GM12891 (cell line): Measurements from ENCODE around the gene OVOL1.

Experiments
- DNase-seq: peaks from one replicate; pipeline ENCODE4 v3.0.0; 2011; ENCODE audit warnings: low spot score; ENCODE audit not compliant: insufficient read length
- FAIRE-seq: peaks from 2 replicates; lab custom pipeline; 2011; peaks lifted over from hg19 to GRCh38; lab: Jason Lieb, UNC
- PAX5 ChIP-seq: IDR thresholded peaks from 2 replicates; pipeline ENCODE4 v1.6.1; 2011; ENCODE audit warnings: low read length, moderate library complexity, mild to moderate bottlenecking; ENCODE audit not compliant: insufficient read depth, severe bottlenecking
- POLR2A ChIP-seq: IDR thresholded peaks from 2 replicates; pipeline ENCODE4 v1.6.1; 2011; ENCODE audit warnings: low read depth, low read length, control low read depth
- POLR2AphosphoS5 ChIP-seq: IDR thresholded peaks from 2 replicates; pipeline ENCODE4 v1.6.1; 2011; ENCODE audit warnings: low read depth, low read length, control low read depth
- POU2F2 ChIP-seq: IDR thresholded peaks from 2 replicates; pipeline ENCODE4 v1.6.1; 2011; ENCODE audit warnings: low read depth, mild to moderate bottlenecking, control low read depth, low read length, moderate library complexity
- SPI1 ChIP-seq: IDR thresholded peaks from 2 replicates; pipeline ENCODE4 v1.6.1; 2011; ENCODE audit warnings: low read depth, low read length, control low read depth
- TAF1 ChIP-seq: IDR thresholded peaks from 2 replicates; pipeline ENCODE4 v1.6.1; 2011; ENCODE audit warnings: low read depth, low read length, control low read depth

The OVOL1 gene

DNA sequence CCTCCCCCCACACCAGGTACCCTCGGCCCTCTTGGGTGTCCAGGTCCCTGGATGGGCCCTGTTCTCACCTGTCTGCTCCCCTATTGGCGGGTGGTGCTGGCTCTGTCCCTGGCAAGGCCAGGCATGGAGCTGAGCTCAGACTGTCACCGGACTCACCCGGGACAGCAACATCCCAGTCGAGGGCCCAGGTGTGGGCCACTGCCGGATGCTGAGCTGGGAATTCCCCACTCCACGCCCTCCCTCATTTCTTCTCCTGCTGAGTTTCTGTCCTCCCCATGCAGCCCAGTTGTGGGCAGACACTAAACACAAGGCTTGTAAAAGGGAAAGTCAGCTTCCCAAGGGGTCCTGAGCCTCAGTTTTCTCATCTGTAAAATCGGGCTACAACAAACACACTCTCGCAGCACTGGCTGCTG, 4.0 kb upstream of the OVOL1 start:
- FAIRE-seq (no peak), DNase-seq (no peak)
- TF ChIP-seq SPI1 (no peak), TAF1 (no peak), PAX5 (no peak), POLR2AphosphoS5 (no peak), POU2F2 (no peak), POLR2A (no peak)

- DNase-seq, result no peak
- FAIRE-seq, result no peak
- TF ChIP-seq PAX5, result no peak
- TF ChIP-seq POLR2AphosphoS5, result no peak
- TF ChIP-seq SPI1, result no peak
- no peak for TF ChIP-seq POU2F2
- no peak for TF ChIP-seq TAF1
- TF ChIP-seq POLR2A, result no peak
These were observed 1.4 kb upstream of the OVOL1 start for GRCh38 chr11:65785319-65786007.

DNA sequence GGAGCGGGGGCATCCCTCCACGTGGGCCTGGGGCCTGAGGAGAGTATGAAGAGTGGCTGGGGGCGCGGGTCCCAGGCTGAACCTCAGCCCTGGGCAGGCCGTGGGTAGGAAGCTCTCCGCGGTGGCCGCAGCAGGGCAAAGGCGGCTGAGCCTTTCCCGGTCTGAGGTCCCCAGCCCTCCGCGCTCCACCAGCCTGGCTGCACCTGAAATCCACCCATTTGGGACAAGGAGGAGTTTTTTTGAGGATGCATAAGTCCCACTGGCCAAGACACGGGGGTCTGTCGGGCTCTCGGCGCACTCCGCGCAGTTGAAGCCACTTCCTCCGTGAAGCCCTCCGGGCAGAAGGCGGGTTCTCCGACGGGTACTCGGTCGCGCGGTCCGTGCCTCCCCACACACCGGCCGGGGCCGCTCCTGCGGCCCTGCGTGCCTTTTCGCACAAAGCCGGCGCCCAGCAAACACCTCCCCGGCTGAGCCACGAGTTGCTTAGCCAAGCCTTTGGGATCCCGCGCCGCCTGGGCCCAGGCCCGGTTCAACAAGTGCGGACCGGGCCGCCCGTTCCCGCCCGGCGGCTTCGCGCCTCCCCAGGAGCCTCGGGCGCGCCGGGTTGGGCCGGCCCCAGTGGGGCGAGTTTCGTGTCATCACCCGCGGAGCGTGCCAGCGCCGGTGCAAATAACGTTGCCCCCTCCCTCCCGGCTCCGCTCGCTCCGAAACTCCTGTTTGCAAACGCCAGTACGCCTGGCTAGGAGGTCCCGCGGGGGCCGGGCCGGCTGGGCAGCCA, 666 bp upstream of the OVOL1 start:
- FAIRE-seq, result peak; percentile 20
- TF ChIP-seq POLR2AphosphoS5 (no peak), POU2F2 (no peak), PAX5 (no peak), TAF1 (no peak), POLR2A (no peak), SPI1 (no peak)
- no peak for DNase-seq

- FAIRE-seq (peak; percentile 40), DNase-seq (no peak)
- TF ChIP-seq POU2F2 (no peak), TAF1 (no peak), POLR2AphosphoS5 (no peak), SPI1 (no peak), POLR2A (no peak), PAX5 (no peak)
These were observed 1.1 kb downstream of the OVOL1 start for GRCh38 chr11:65787649-65788622.

GRCh38 chr11:65788821-65789220, 2.0 kb downstream of the OVOL1 start:
- peak; percentile 60 for FAIRE-seq
- no peak for DNase-seq
- no peak for TF ChIP-seq POLR2A
- TF ChIP-seq SPI1, result no peak
- TF ChIP-seq TAF1, result no peak
- no peak for TF ChIP-seq PAX5
- no peak for TF ChIP-seq POU2F2

DNA sequence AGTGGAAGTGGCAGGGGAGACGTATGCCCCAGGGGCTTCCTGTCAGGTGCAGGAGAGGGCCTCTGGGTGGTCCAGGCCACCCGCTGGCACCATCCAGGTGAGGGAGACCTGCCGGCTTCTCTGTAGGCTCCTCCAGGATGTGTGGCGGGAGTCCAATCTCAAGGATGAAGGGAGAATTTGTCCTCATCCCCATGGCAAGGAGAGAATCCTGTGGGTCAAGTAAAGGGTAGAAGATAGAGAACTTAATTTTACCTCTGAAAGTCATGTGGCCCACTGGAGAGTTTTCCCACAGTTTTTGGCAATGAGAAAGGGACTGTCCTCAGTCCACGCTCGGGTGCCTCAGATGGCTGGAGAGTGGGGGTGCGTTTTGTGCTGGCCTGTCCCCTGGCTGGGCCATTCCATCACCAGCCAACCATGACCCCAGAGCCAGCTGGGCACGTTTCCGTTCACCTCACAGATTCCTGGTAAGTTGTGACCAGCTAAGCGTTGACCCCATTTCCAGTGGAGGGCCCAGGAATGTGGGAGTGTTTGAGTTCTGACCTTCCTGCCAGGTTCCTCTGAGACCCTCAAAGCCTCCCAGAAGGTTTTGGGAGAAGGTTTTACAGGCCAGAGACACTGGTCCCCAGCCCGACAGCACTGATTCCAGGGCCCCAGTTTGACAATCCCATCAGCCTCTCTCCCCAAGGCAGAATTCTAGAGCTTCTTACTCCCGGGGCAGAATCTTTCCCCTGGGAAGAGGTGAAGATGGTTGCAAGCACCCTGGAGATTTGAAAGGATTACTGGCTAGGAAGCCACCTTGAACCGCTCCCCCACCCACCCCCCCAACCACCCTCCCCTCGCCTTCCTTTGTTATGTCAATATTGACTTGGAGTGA, 2.6 kb downstream of the OVOL1 start:
- TF ChIP-seq TAF1, result no peak
- TF ChIP-seq POLR2AphosphoS5, result no peak
- no peak for TF ChIP-seq POLR2A
- TF ChIP-seq POU2F2, result no peak
- no peak for TF ChIP-seq PAX5
- no peak for TF ChIP-seq SPI1
- DNase-seq, result no peak
- FAIRE-seq, result peak; percentile 5

DNA sequence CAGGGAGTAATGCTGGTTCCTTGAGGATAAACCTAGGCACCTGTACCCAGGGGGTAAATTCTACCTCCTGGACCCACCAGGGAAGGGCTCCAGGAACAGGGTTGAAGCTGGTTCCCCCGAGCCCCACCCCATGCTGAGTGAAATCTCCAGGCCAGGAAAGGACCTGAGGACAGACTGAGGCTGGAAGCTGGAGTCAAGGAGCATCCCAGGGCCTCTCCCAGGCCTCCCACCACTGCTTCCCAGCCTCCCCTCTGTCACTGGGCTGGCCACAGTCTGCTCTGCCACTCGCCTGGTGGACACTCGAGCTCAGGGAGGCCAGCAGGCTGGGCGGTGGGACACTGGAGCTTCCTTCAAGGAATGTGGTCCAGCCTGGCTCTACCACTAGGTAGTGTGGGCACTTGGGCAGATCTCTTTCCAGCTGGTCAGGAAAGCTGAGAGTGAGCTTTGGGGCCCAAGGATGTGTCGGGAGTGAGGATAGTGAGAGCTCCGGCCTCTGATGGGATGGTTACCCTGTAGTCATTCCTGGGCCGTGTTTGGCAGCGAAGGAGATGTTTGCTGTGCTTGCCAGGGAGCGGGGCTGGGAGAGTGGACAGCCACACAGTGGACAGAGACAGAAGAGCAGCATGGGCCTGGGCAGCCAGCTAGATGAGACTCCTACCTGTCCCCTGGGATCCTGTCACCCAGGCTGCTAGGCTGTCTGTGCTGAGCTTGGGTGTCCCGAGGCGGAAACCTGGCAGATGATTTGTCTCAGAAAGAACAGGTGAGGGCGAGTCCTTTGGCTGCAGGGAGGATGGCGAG, 3.4 kb downstream of the OVOL1 start:
- no peak for FAIRE-seq
- no peak for DNase-seq
- TF ChIP-seq POLR2AphosphoS5 (no peak), PAX5 (no peak), POU2F2 (no peak), POLR2A (no peak), SPI1 (no peak), TAF1 (no peak)
